Measurements from ENCODE around the gene KRT3.

The KRT3 gene

DNA sequence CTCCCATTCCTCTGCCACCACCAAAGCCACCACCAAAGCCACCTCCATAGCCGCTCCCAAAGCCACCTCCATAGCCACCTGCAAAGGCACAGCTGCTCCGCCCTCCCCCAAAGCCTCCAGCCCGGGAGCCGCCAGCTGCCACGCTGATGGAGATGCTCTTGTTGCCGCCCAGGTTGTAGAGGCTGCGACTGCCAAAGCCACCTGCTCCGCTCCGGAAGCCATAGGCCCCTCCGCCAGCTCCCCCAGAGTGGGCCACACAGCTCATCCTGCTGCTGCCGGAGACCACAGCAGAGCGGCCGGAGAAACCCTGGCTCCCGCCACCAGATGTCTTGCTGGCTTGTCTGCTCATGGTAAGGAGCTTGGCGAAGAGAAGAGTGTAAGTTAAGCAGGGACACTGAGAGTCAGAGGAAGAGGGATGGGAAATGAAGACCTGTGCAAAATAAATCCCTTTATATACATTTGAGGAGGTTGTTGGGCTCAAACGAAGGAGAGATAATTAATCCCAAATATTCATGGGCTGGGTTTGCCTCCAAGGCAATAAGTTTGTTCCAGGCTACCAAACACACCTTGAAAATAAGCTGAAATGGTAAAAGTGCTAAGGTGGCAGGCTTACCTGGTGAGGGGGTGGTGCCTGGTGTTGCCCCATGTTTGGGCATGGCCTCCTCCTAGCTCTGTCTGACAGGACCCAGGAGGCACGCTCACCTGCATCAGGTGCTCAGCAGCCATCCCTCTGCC is at the start of gene KRT3:
KRT3 (minus strand) TSS at position 424 of the 735 bp plus-strand sequence; CDS start at position 349, 75 bp downstream.
- Histone ChIP-seq H3K27me3 (ENCODE audit: control insufficient read depth, insufficient read depth, low read length) (no peaks in the 10 kb centered on the region), H3K36me3 (ENCODE audit: control insufficient read depth, insufficient read depth, low read length) (no peaks in the 10 kb centered on the region), H3K4me3 (ENCODE audit: low read length) (no peak within 1 kb of the TSS), H3K4me1 (ENCODE audit: control insufficient read depth, insufficient read depth, low read length) (no peaks in the 10 kb centered on the region), H3K27ac (ENCODE audit: low read depth, low read length) (no peak within 1 kb of the TSS), H3K9ac (ENCODE audit: low read length) (no peak within 1 kb of the TSS)

DNA sequence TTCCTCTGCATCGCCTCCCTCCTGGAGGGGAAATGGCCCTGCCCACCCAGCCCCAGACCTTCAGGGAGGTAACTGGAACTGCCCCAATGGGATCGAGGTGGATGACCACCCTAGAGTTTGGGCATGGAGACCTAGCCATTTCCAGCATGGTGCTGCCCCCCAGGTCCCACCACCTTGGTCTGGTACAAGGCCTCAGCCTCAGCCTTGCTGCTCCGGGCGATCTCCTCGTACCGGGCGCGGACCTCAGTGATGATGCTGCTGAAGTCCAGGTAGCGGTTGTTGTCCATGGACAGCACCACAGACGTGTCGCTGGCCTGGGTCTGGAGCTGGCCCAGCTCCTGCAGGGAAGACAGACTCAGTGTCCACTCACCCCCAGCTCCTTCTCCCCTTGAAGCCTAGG is 48.5 kb upstream of the KRT3 start:
- Histone ChIP-seq H3K27ac (ENCODE audit: low read depth, low read length) (no peak overlapping the region), H3K27me3 (ENCODE audit: control insufficient read depth, insufficient read depth, low read length) (peaks cover 2% of the 10 kb centered on the region), H3K9ac (ENCODE audit: low read length) (no peak overlapping the region), H3K4me1 (ENCODE audit: control insufficient read depth, insufficient read depth, low read length) (no peaks in the 10 kb centered on the region), H3K36me3 (ENCODE audit: control insufficient read depth, insufficient read depth, low read length) (no peaks in the 10 kb centered on the region), H3K4me3 (ENCODE audit: low read length) (no peak overlapping the region)

DNA sequence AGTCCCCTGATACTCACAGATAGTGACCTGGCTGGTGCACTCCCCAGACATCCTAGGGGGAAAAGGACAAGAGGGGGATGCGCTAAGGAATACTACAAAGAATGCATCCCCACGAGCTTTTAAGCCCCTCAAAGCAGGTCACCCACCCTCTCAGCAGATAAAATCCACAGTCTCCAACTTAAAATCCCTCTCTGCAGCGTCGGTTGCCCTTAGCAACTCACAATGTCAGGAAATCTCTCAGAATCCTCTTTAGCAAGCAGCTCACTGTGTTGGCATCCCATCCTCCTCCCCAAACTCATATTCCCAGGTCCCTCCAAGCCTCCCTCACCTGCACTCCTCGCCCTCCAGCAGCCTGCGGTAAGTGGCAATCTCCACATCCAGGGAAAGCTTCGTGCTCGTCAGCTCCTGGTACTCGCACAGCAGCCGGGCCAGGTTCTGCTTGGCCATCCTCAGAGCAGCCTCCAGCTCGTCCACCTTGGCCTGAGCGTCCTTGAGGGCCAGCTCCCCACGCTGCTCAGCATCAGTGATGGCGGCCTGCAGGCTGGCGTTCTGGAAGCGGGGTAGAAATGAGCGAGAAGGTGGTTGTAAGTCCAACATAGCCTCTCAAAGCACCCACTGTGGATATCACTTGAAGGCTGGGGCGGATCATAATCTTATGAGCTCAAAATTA is 43.7 kb upstream of the KRT3 start:
- peaks cover 2% of the 10 kb centered on the region for H3K27me3 ChIP-seq (ENCODE audit: control insufficient read depth, insufficient read depth, low read length)
- H3K9ac ChIP-seq (ENCODE audit: low read length), result no peak overlapping the region
- no peaks in the 10 kb centered on the region for H3K36me3 ChIP-seq (ENCODE audit: control insufficient read depth, insufficient read depth, low read length)
- H3K27ac ChIP-seq (ENCODE audit: low read depth, low read length), result no peak overlapping the region
- no peak overlapping the region for H3K4me3 ChIP-seq (ENCODE audit: low read length)
- no peaks in the 10 kb centered on the region for H3K4me1 ChIP-seq (ENCODE audit: control insufficient read depth, insufficient read depth, low read length)

DNA sequence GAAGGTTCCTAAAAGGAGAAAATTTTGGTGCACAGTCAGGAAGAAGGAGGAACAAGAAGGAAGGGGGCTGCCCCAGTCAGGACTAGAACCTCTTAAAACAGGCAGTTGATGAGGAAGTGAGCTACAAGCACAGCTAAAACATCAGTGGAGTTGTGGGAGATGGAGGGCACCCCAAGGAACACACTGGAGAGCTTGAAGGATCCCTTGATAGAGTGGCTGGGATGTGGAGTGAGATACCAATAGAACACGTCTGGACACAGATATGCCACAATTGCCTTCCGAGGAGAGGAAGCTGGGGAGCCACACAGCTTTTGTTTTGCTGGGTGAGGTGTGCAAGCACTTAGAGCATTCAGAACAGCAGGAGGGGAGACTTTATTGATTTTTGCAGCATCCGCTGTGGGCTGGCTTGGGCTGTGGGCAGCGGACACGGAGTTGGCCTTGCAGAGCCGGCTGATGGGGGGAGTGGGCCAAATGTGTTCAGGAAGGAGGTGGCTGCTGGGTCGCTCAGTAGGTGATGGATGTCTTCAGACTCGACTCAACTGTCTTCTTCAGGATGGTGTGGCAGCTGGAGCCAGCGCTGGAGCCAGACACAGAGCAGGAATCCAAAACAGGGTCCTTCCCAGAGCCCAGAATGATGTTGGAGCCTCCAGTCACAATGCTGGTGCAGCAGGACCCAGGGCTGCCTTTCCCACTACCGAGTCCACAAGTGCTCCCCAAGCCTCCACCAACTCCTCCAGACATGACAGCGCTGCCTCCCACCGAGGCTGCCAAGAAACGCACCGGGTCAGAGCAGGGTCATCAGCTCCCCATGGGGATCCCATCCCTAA is 42.9 kb upstream of the KRT3 start:
- H3K27ac ChIP-seq (ENCODE audit: low read depth, low read length), result no peak overlapping the region
- no peak overlapping the region for H3K4me3 ChIP-seq (ENCODE audit: low read length)
- peaks cover 2% of the 10 kb centered on the region for H3K27me3 ChIP-seq (ENCODE audit: control insufficient read depth, insufficient read depth, low read length)
- H3K36me3 ChIP-seq (ENCODE audit: control insufficient read depth, insufficient read depth, low read length), result no peaks in the 10 kb centered on the region
- no peak overlapping the region for H3K9ac ChIP-seq (ENCODE audit: low read length)
- no peaks in the 10 kb centered on the region for H3K4me1 ChIP-seq (ENCODE audit: control insufficient read depth, insufficient read depth, low read length)

DNA sequence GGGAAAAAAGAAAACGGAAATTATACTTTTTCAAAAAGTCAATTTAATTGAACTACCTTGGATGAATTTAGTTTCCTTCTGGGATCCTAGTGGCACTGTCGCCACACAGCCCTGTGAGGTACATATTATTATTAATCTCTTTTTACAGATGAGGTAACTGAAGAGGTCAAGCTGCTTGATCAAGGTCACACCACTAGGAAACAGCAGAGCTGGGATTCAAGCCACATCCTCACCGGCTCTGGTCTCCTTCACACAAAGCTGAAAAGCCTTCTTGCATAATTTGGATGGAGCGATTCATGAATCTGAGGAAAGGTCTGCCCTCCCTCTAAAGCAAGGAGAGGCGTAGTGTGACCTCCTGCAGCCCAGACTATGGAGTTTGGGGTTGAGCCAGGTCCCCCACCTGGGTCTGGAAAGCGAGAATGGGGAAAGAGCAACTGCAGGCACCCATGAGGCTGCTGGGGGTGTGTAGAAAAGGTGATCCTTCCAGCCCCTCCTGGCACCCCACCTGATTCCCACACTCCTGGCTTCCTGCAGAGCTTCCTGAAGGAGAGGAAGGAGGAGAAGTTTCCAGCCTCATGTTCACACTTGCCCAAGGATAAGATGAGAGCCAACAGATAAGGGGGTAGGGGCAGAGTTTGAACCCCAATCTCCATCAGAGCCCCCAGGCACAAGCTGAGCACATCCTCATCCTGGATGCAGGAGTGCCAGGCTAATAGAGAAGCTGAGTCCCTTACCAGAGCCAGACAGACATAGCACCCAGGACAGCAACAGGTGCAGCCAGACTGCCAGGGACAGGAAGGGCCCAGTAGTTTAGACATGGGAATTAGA is 42.1 kb upstream of the KRT3 start:
- Histone ChIP-seq H3K4me1 (ENCODE audit: control insufficient read depth, insufficient read depth, low read length) (no peaks in the 10 kb centered on the region), H3K9ac (ENCODE audit: low read length) (no peak overlapping the region), H3K27ac (ENCODE audit: low read depth, low read length) (no peak overlapping the region), H3K27me3 (ENCODE audit: control insufficient read depth, insufficient read depth, low read length) (peaks cover 2% of the 10 kb centered on the region), H3K36me3 (ENCODE audit: control insufficient read depth, insufficient read depth, low read length) (no peaks in the 10 kb centered on the region), H3K4me3 (ENCODE audit: low read length) (no peak overlapping the region)

DNA sequence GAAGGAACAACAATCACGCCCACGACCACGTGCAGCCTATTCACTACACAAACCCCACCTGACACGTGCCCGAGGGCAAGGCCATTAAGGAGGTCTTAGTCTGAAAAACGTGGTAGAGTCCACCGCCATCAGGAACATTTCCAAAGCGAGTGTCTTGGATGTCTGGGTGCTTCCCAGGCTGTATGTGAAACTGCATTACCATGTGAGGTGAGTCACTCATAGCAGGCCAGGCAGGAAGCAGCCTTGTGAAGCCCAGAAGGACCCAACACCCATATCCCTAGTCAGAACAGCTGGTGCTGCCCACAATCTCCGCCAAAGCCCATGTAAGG is 41.5 kb upstream of the KRT3 start:
- Histone ChIP-seq H3K27ac (ENCODE audit: low read depth, low read length) (no peak overlapping the region), H3K9ac (ENCODE audit: low read length) (no peak overlapping the region), H3K36me3 (ENCODE audit: control insufficient read depth, insufficient read depth, low read length) (no peaks in the 10 kb centered on the region), H3K4me3 (ENCODE audit: low read length) (no peak overlapping the region), H3K27me3 (ENCODE audit: control insufficient read depth, insufficient read depth, low read length) (peaks cover 2% of the 10 kb centered on the region), H3K4me1 (ENCODE audit: control insufficient read depth, insufficient read depth, low read length) (no peaks in the 10 kb centered on the region)

DNA sequence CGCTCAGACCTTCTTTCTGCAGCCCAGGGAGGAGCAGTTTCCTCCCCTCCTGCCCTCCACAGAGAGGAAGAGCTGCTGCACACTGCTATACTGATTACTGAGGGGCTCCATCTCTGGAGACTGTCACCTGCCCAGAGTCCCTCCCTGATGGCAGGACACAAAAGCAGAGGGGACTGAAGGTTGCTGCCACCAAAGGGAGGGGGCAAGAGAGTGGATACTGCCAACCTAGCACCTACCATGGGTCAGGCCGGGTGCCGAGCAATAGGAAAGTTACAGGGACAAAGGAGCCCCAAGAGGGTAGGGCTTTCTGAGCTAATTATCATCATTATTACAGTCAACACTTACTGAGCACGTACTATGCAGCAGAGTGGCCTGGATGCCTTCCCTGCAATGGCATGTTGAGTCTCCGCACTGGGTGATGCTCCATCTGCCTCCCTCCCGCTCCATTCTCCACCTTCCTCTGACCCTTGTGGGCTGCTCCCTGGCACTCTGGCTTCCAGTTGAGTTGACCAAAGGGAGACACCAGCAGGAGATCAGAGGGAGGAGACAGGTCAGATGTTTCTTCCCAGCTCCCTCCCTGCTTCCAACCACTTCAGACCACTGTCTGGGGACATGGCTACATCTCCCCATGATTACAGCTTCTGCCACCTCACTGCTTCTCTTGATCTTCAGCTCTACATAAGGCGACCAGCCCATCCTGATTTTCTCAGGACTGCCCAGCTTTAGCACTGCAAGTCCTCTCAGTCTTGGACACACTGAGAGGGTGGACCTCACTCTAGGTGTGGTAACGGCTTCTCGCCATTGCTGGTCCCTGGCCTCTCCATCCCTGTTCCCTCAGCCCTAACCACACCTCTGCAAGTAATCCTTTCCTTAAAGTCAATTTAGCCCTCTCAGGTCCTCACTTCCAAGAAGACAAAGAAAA is 40.8 kb upstream of the KRT3 start:
- H3K9ac ChIP-seq (ENCODE audit: low read length), result no peak overlapping the region
- no peak overlapping the region for H3K27ac ChIP-seq (ENCODE audit: low read depth, low read length)
- H3K36me3 ChIP-seq (ENCODE audit: control insufficient read depth, insufficient read depth, low read length), result no peaks in the 10 kb centered on the region
- peaks cover 2% of the 10 kb centered on the region for H3K27me3 ChIP-seq (ENCODE audit: control insufficient read depth, insufficient read depth, low read length)
- no peaks in the 10 kb centered on the region for H3K4me1 ChIP-seq (ENCODE audit: control insufficient read depth, insufficient read depth, low read length)
- H3K4me3 ChIP-seq (ENCODE audit: low read length), result no peak overlapping the region

DNA sequence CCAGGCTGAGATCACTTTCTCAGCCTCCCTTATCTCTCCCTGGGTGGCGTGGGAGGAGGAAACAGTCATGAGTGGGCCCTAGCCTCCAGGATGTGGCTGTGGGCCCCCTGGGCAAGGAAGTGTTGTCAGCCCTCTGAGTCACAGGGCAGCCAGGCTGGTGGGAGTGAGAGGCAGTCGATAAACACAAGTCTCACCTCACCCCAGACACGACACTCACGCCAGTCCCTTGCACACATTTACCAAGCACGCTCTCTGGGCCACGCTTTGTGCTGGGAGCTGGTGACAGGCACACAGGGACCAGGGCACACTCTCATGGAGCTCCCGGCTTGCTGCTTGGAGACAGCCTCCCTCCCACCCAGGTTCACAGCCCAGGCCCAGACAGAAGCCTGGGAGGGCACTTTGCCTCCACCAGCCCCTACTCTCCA is 40.1 kb upstream of the KRT3 start:
- Histone ChIP-seq H3K27ac (ENCODE audit: low read depth, low read length) (no peak overlapping the region), H3K4me1 (ENCODE audit: control insufficient read depth, insufficient read depth, low read length) (no peaks in the 10 kb centered on the region), H3K27me3 (ENCODE audit: control insufficient read depth, insufficient read depth, low read length) (peaks cover 2% of the 10 kb centered on the region), H3K4me3 (ENCODE audit: low read length) (no peak overlapping the region), H3K9ac (ENCODE audit: low read length) (no peak overlapping the region), H3K36me3 (ENCODE audit: control insufficient read depth, insufficient read depth, low read length) (no peaks in the 10 kb centered on the region)

DNA sequence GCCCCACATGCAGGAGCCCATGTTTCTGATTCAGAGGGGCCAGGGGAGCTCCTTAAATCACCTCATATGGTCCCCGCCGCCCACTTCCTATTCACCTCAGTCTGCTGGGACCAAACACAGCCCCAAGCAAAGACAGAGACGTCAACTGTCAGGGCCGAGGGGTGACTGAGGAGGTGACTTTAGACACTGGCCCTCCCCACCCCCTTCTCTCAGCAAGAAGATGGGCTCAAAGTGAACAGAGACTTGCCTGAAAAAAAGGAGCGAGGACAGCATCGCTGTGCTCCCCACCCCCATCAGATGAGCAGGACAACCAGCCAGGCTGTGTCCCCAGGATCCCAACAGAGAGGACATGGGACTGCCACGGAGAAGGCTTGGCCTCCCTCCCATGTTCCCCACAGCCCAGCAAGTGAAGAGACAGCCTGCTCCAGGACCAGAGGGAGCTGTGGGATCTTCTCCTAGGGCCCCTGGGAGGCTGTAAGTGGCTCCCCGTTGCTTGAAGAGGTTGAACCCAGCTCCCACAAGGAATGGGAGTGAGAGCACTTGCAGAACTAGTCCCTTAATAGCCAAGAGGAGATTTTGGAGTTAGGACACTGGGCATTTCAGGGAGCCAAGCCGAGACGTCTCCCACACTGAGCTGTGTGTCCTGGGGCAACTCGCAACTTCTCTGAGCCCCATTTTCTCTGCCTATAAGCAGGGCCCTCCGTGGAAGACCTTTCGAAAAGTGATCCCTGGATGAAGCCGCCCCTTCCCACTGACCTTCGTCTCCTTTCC is 39.5 kb upstream of the KRT3 start:
- no peaks in the 10 kb centered on the region for H3K4me1 ChIP-seq (ENCODE audit: control insufficient read depth, insufficient read depth, low read length)
- H3K36me3 ChIP-seq (ENCODE audit: control insufficient read depth, insufficient read depth, low read length), result no peaks in the 10 kb centered on the region
- no peak overlapping the region for H3K9ac ChIP-seq (ENCODE audit: low read length)
- no peak overlapping the region for H3K27ac ChIP-seq (ENCODE audit: low read depth, low read length)
- H3K4me3 ChIP-seq (ENCODE audit: low read length), result no peak overlapping the region
- H3K27me3 ChIP-seq (ENCODE audit: control insufficient read depth, insufficient read depth, low read length), result peaks cover 2% of the 10 kb centered on the region

DNA sequence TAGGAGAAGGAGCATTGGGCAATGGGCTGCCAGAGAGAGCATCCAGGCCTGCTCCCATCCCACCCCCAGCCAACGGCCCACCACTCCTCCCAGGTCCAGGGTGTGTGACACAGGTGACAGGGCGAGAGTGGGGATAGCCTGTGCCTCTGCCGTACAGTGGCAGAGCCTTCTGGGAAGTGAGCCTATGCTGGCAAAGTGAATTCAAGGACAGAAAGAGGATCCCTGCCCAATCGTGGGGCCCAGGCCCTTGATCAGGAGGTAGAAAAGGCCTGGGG is 38.7 kb upstream of the KRT3 start:
- H3K36me3 ChIP-seq (ENCODE audit: control insufficient read depth, insufficient read depth, low read length), result no peaks in the 10 kb centered on the region
- peaks cover under 1% of the 10 kb centered on the region for H3K27me3 ChIP-seq (ENCODE audit: control insufficient read depth, insufficient read depth, low read length)
- H3K27ac ChIP-seq (ENCODE audit: low read depth, low read length), result no peak overlapping the region
- H3K4me1 ChIP-seq (ENCODE audit: control insufficient read depth, insufficient read depth, low read length), result no peaks in the 10 kb centered on the region
- no peak overlapping the region for H3K4me3 ChIP-seq (ENCODE audit: low read length)
- no peak overlapping the region for H3K9ac ChIP-seq (ENCODE audit: low read length)

Measured in rectal smooth muscle tissue (tissue), 1 donor.